SK-N-SH (cell line): ENCODE data around the gene DEFB126. TPM values are rescaled to one million over a fixed set of nuclear protein-coding genes. Genes with fewer than 3 reads are reported as not detected.

ENCODE experiments used
- CTCF ChIA-PET: fragments of 300-600, 350-600 bp; formaldehyde crosslinking; extraction: SDS; loops from one replicate; lab custom pipeline; 2021; lab: Yijun Ruan, JAX
- POLR2A ChIA-PET: fragments of 350-600 bp; sonication (Branson Sonifier 250); formaldehyde crosslinking; extraction: SDS; loops from one replicate; lab custom pipeline; 2020; ENCODE audit warnings: antibody characterized with exemption, inconsistent platforms; lab: Yijun Ruan, JAX
- DNase-seq: peaks from one replicate; pipeline ENCODE4 v3.0.0; 2012
- H2AFZ ChIP-seq: fragments of 200-600 bp; sonication (generic); 2 replicates; pipeline ENCODE4 v1.8.1; 2016; ENCODE audit warnings: antibody characterized with exemption, mild to moderate bottlenecking, low read depth
- H3F3A ChIP-seq: fragments of 200-600 bp; sonication (generic); replicated peaks from 2 replicates; pipeline ENCODE3; 2016; ENCODE audit warnings: antibody characterized with exemption, mild to moderate bottlenecking; ENCODE audit not compliant: insufficient read depth
- H3K27ac ChIP-seq, 2 experiments: fragments of 200-500 bp in 1 of 2; fragments of 200-600 bp in 1 of 2; sonication (Bioruptor generic) in 1 of 2; sonication (generic), shearing (Covaris generic) in 1 of 2; 2 replicates each; pipeline versions ENCODE4 v1.5.1 to v1.6.1; 2014 to 2016; ENCODE audit warnings: low read depth in 2 of 2, inconsistent platforms in 1 of 2, low read length in 1 of 2, mild to moderate bottlenecking in 1 of 2, mixed read lengths in 1 of 2
- H3K27me3 ChIP-seq: fragments of 200-600 bp; sonication (generic), shearing (Covaris generic); 2 replicates; pipeline ENCODE4 v1.6.1; 2016; ENCODE audit warnings: mixed run types; ENCODE audit not compliant: insufficient read depth
- H3K36me3 ChIP-seq, 2 experiments: fragments of 200-500 bp in 1 of 2; fragments of 200-600 bp in 1 of 2; sonication (Bioruptor generic) in 1 of 2; sonication (generic) in 1 of 2; replicated peaks in 1 of 2; 2 replicates each; pipeline versions ENCODE3 to v1.5.1; 2014 to 2016; ENCODE audit warnings: low read length in 1 of 2, mild to moderate bottlenecking in 1 of 2; ENCODE audit not compliant: insufficient read depth in 2 of 2, control insufficient read depth in 1 of 2
- H3K4me1 ChIP-seq, 2 experiments: fragments of 200-500 bp in 1 of 2; fragments of 200-600 bp in 1 of 2; sonication (Bioruptor generic) in 1 of 2; sonication (generic), shearing (Covaris generic) in 1 of 2; 2 replicates each; pipeline versions ENCODE4 v1.5.1 to v1.6.1; 2014 to 2016; ENCODE audit warnings: low read depth in 1 of 2, low read length in 1 of 2, mixed run types in 1 of 2; ENCODE audit not compliant: insufficient read depth in 2 of 2, control insufficient read depth in 1 of 2
- H3K4me2 ChIP-seq: fragments of 200-600 bp; sonication (generic), shearing (Covaris generic); 2 replicates; pipeline ENCODE4 v1.6.1; 2017; ENCODE audit warnings: mixed run types
- H3K4me3 ChIP-seq, 2 experiments: fragments of 200-500 bp in 1 of 2; fragments of 200-600 bp in 1 of 2; sonication (Bioruptor generic) in 1 of 2; sonication (generic), shearing (Covaris generic) in 1 of 2; 2 replicates each; pipeline versions ENCODE4 v1.5.1 to v1.8.1; 2014 to 2016; ENCODE audit warnings: low read depth in 2 of 2, inconsistent platforms in 1 of 2, low read length in 1 of 2, mild to moderate bottlenecking in 1 of 2, mixed read lengths in 1 of 2, moderate library complexity in 1 of 2
- H3K79me2 ChIP-seq: fragments of 200-600 bp; sonication (generic); 2 replicates; pipeline ENCODE4 v1.8.1; 2017; ENCODE audit warnings: mild to moderate bottlenecking; ENCODE audit not compliant: insufficient read depth
- H3K9ac ChIP-seq: fragments of 200-600 bp; sonication (generic); 2 replicates; pipeline ENCODE4 v1.6.1; 2017; ENCODE audit warnings: mixed run types
- H3K9me2 ChIP-seq: fragments of 200-600 bp; sonication (generic); 2 replicates; pipeline ENCODE4 v1.6.1; 2017; ENCODE audit warnings: mixed run types
- H3K9me3 ChIP-seq: fragments of 200-600 bp; sonication (generic); 2 replicates; pipeline ENCODE4 v1.6.1; 2017; ENCODE audit warnings: mixed run types, mild to moderate bottlenecking, moderate library complexity
- H4K20me1 ChIP-seq: fragments of 200-600 bp; sonication (generic); 2 replicates; pipeline ENCODE4 v1.6.1; 2017; ENCODE audit warnings: mild to moderate bottlenecking, mixed run types; ENCODE audit not compliant: insufficient read depth
- CTCF ChIP-seq: fragments of 200-600 bp; sonication (generic); IDR thresholded peaks from 2 replicates; pipeline ENCODE4 v1.6.1; 2017; ENCODE audit warnings: antibody characterized with exemption, mild to moderate bottlenecking, moderate library complexity
- FOXM1 ChIP-seq: IDR thresholded peaks from 2 replicates; pipeline ENCODE4 v1.4.0; 2012; ENCODE audit warnings: low read depth, mild to moderate bottlenecking
- POLR2AphosphoS5 ChIP-seq: IDR thresholded peaks from 2 replicates; pipeline ENCODE4 v1.6.1; 2012; ENCODE audit warnings: low read depth, low read length
- REST ChIP-seq: IDR thresholded peaks from 2 replicates; pipeline ENCODE4 v1.6.1; 2012; ENCODE audit warnings: mild to moderate bottlenecking, low read depth, low read length, moderate library complexity
- RFX5 ChIP-seq: IDR thresholded peaks from 2 replicates; pipeline ENCODE4 v1.6.1; 2012; ENCODE audit warnings: mild to moderate bottlenecking, improper control_type of control experiment, low read length
- SIN3A ChIP-seq: IDR thresholded peaks from 2 replicates; pipeline ENCODE4 v1.6.1; 2012; ENCODE audit warnings: low read depth, mild to moderate bottlenecking, low read length, moderate library complexity, borderline replicate concordance
- USF1 ChIP-seq: IDR thresholded peaks from 2 replicates; pipeline ENCODE4 v1.4.0; 2012; ENCODE audit warnings: low read depth, borderline replicate concordance
- WGBS: methylation state at CpG from one replicate; pipeline ENCODE4 v1.1.6; 2017; ENCODE audit warnings: low lambda C conversion rate; 5-methylcytosine and 5-hydroxymethylcytosine counted together
- polyA plus RNA-seq, 3 experiments: library from polyadenylated mRNA; depleted of rRNA; stranded (reverse); fragments of >200 nt; gene quantifications; 2 replicates each; pipeline ENCODE4 v1.2.3, GENCODE V29; 2012

The DEFB126 gene
- polyA plus RNA-seq, 1 of the 3 experiments (the other 2 are of a cell fraction): not detected

- H3K27ac ChIP-seq: no peak overlapping the region
- H3K4me1 ChIP-seq: no peaks in the 10 kb centered on the region
- H3K4me3 ChIP-seq: no peak overlapping the region
- no peaks in the 10 kb centered on the region for H3K9me3 ChIP-seq
- H3K79me2 ChIP-seq: no peaks in the 10 kb centered on the region
- H2AFZ ChIP-seq: no peak overlapping the region
- H3K9me2 ChIP-seq: no peaks in the 10 kb centered on the region
- no peak for TF ChIP-seq RFX5
- no peaks in the 10 kb centered on the region for H3F3A ChIP-seq
- POLR2A ChIA-PET: no interaction called here
- no peak for DNase-seq
- H3K9ac ChIP-seq: no peak overlapping the region
- H3K36me3 ChIP-seq: no peaks in the 10 kb centered on the region
- H4K20me1 ChIP-seq: no peaks in the 10 kb centered on the region
- 23% methylated on average over 2 of the region's 2 CpGs for WGBS
- CTCF ChIA-PET: no interaction called here
- no peak overlapping the region for H3K4me2 ChIP-seq
- H3K27me3 ChIP-seq: peaks cover 4% of the 10 kb centered on the region; the same call in 1 of the 2 replicates
Measured at GRCh38 chr20:168876-169275, 26.5 kb downstream of the DEFB126 start.

GRCh38 chr20:184288-184687 lies 41.9 kb downstream of the DEFB126 start:
- H3K79me2 ChIP-seq: no peaks in the 10 kb centered on the region
- ChIA-PET CTCF (no interaction called here), POLR2A (no interaction called here)
- no peak for TF ChIP-seq POLR2AphosphoS5
- no peak for TF ChIP-seq USF1
- TF ChIP-seq FOXM1: no peak
- no peak for TF ChIP-seq REST
- no peak for TF ChIP-seq CTCF
- TF ChIP-seq SIN3A: no peak
- H3F3A ChIP-seq: no peaks in the 10 kb centered on the region
- H3K27me3 ChIP-seq: peaks cover 6% of the 10 kb centered on the region; the same call in 1 of the 2 replicates
- DNase-seq: no peak
- H3K9me2 ChIP-seq: no peaks in the 10 kb centered on the region
- 2% methylated on average over 2 of the region's 2 CpGs for WGBS
- no peaks in the 10 kb centered on the region for H3K4me1 ChIP-seq
- no peaks in the 10 kb centered on the region for H3K36me3 ChIP-seq
- no peaks in the 10 kb centered on the region for H3K9me3 ChIP-seq
- H3K4me2 ChIP-seq: no peak overlapping the region
- no peak overlapping the region for H3K9ac ChIP-seq
- no peak overlapping the region for H3K4me3 ChIP-seq
- H3K27ac ChIP-seq: no peak overlapping the region
- no peak overlapping the region for H2AFZ ChIP-seq
- H4K20me1 ChIP-seq: no peaks in the 10 kb centered on the region
